Keratinocyte (primary cell): ENCODE measurements around the gene IL15. TPM values are rescaled to one million over a fixed set of nuclear protein-coding genes. Genes with fewer than 3 reads are reported as not detected.
"Not testable (repeated sequence)": the region's sequence is repeated elsewhere in the genome, so short reads cannot be mapped to it uniquely, and the experiment has no call there.

Source experiments
- DNase-seq: peaks from one replicate; pipeline ENCODE4 v3.0.0-alpha.2; 2011; ENCODE audit warnings: low read depth, missing footprints, low spot score
- FAIRE-seq: peaks from 2 replicates; lab custom pipeline; 2011; peaks lifted over from hg19 to GRCh38; lab: Jason Lieb, UNC
- H2AFZ ChIP-seq: 2 replicates; pipeline ENCODE4 v1.6.0; 2012; ENCODE audit warnings: low read length, control low read depth, inconsistent platforms; ENCODE audit not compliant: control insufficient read depth
- H3K27ac ChIP-seq: 2 replicates; pipeline ENCODE4 v1.5.1; 2011; ENCODE audit warnings: low read length; ENCODE audit not compliant: control insufficient read depth, insufficient read depth
- H3K27me3 ChIP-seq: 3 replicates; pipeline ENCODE4 v1.6.0; 2011; ENCODE audit warnings: low read length; ENCODE audit not compliant: control insufficient read depth, insufficient read depth; ENCODE audit errors: extremely low read depth
- H3K36me3 ChIP-seq, 2 experiments: 2 replicates in 1 of 2; 3 replicates in 1 of 2; pipeline ENCODE4 v1.5.1; 2011; ENCODE audit warnings: low read length in 2 of 2, mild to moderate bottlenecking in 1 of 2; ENCODE audit not compliant: control insufficient read depth in 2 of 2, insufficient read depth in 2 of 2; ENCODE audit errors: extremely low read depth in 1 of 2
- H3K4me1 ChIP-seq: 3 replicates; pipeline ENCODE4 v1.5.1; 2011; ENCODE audit warnings: low read length; ENCODE audit not compliant: control insufficient read depth, insufficient read depth; ENCODE audit errors: extremely low read depth
- H3K4me2 ChIP-seq: 3 replicates; pipeline ENCODE4 v1.6.0; 2011; ENCODE audit warnings: low read depth, low read length; ENCODE audit not compliant: control insufficient read depth, insufficient read depth; ENCODE audit errors: extremely low read depth
- H3K4me3 ChIP-seq, 3 experiments: fragments of 200-600 bp in 1 of 3; sonication (generic) in 1 of 3; 2 replicates in 2 of 3; 3 replicates in 1 of 3; pipeline ENCODE4 v1.5.1; 2011 to 2016; ENCODE audit warnings: low read length in 3 of 3, mild to moderate bottlenecking in 3 of 3, control low read depth in 2 of 3, inconsistent platforms in 1 of 3, low read depth in 1 of 3, mixed read lengths in 1 of 3, mixed run types in 1 of 3, moderate library complexity in 1 of 3; ENCODE audit not compliant: control insufficient read depth in 2 of 3, insufficient read depth in 2 of 3; ENCODE audit errors: extremely low read depth in 1 of 3
- H3K79me2 ChIP-seq: 2 replicates; pipeline ENCODE4 v1.6.0; 2012; ENCODE audit warnings: low read length; ENCODE audit not compliant: control insufficient read depth, insufficient read depth
- H3K9ac ChIP-seq: 3 replicates; pipeline ENCODE4 v1.6.0; 2011; ENCODE audit warnings: low read length; ENCODE audit not compliant: control insufficient read depth, insufficient read depth; ENCODE audit errors: extremely low read depth
- H3K9me1 ChIP-seq: 3 replicates; pipeline ENCODE4 v1.6.0; 2011; ENCODE audit warnings: low read length; ENCODE audit not compliant: control insufficient read depth, insufficient read depth; ENCODE audit errors: extremely low read depth
- H3K9me3 ChIP-seq: 2 replicates; pipeline ENCODE4 v1.5.1; 2012; ENCODE audit warnings: low read depth, low read length; ENCODE audit not compliant: control insufficient read depth
- H4K20me1 ChIP-seq: 3 replicates; pipeline ENCODE4 v1.6.0; 2011; ENCODE audit warnings: low read length; ENCODE audit not compliant: control insufficient read depth, insufficient read depth; ENCODE audit errors: extremely low read depth
- CTCF ChIP-seq, 3 experiments: IDR thresholded peaks in 1 of 3; conservative IDR thresholded peaks in 1 of 3; optimal IDR thresholded peaks in 1 of 3; 2 replicates in 2 of 3; 3 replicates in 1 of 3; pipeline versions ENCODE3 to v1.5.1; 2011; ENCODE audit warnings: low read length in 3 of 3, mild to moderate bottlenecking in 3 of 3, moderate library complexity in 2 of 3, control low read depth in 1 of 3, inconsistent platforms in 1 of 3; ENCODE audit not compliant: insufficient read depth in 2 of 3; ENCODE audit errors: extremely low read depth in 1 of 3
- EZH2 ChIP-seq: IDR thresholded peaks from one replicate; pipeline ENCODE4 v1.6.1; 2012; ENCODE audit warnings: inconsistent platforms, mild to moderate bottlenecking, low read length, moderate library complexity
- dilution Hi-C: fragments of 300-500 bp; cut with MboI; formaldehyde crosslinking; loops from one replicate; pipeline ENCODE4 v1.7.0; 2020; ENCODE audit warnings: low sequenced_read_pairs; ENCODE audit not compliant: extremely low pct_ligation_motif_present
- polyA plus RNA-seq, 5 experiments: library from polyadenylated mRNA; depleted of rRNA in 3 of 5; stranded (reverse) in 3 of 5; stranded (forward) in 1 of 5; unstranded in 1 of 5; fragments of >200 nt; gene quantifications; 1 replicate in 1 of 5; 2 replicates in 3 of 5; 3 replicates in 1 of 5; pipeline versions ENCODE4 v1.2.1 to v1.2.3, GENCODE V29; 2011 to 2012; ENCODE audit warnings: missing spikeins in 2 of 5, low read depth in 1 of 5, low replicate concordance in 1 of 5

IL15 gene
- polyA plus RNA-seq, 1 donor (not counting 4 experiments of a cell fraction or from before 2014, with no cell fraction given): 1.4 TPM

- Histone ChIP-seq H3K36me3 (no peaks in the 10 kb centered on the region), H3K4me3 (no peak overlapping the region), H3K4me2 (no peak overlapping the region), H3K27ac (no peak overlapping the region), H3K79me2 (no peaks in the 10 kb centered on the region), H3K27me3 (no peaks in the 10 kb centered on the region), H3K9me3 (no peaks in the 10 kb centered on the region), H2AFZ (no peak overlapping the region), H3K4me1 (no peaks in the 10 kb centered on the region), H3K9ac (no peak overlapping the region), H4K20me1 (no peaks in the 10 kb centered on the region), H3K9me1 (no peaks in the 10 kb centered on the region)
- dilution Hi-C loops: no loop called here
- DNase-seq: no peak
- no peak for FAIRE-seq
- TF ChIP-seq CTCF (optimal IDR thresholded peaks at IDR 0.05 in 1 of 3, IDR thresholded peaks at IDR 0.05 in 1 of 3, conservative IDR thresholded peaks at IDR 0.05 in 1 of 3; ENCODE audit: extremely low read depth in 1 of 3, insufficient read depth in 2 of 3, low read length in 3 of 3): no peak
- TF ChIP-seq EZH2: no peak
Observed at GRCh38 chr4:141746026-141746425, 109.6 kb downstream of the IL15 start.

- H3K9me1 ChIP-seq, H3K27me3 ChIP-seq, H3K27ac ChIP-seq, H2AFZ ChIP-seq, H3K4me2 ChIP-seq, H3K79me2 ChIP-seq, dilution Hi-C loops, H3K9ac ChIP-seq, H4K20me1 ChIP-seq, H3K4me3 ChIP-seq, H3K4me1 ChIP-seq, H3K9me3 ChIP-seq, DNase-seq, H3K36me3 ChIP-seq, FAIRE-seq: not testable (repeated sequence)
Observed at GRCh38 chr4:141751806-141752205, 115.4 kb downstream of the IL15 start.

GRCh38 chr4:141757287-141757686 is 120.9 kb downstream of the IL15 start:
- no peak overlapping the region for H3K4me3 ChIP-seq
- H3K9ac ChIP-seq: no peak overlapping the region
- FAIRE-seq: no peak
- H3K9me3 ChIP-seq: no peaks in the 10 kb centered on the region
- no peak overlapping the region for H3K27ac ChIP-seq
- no peak for TF ChIP-seq CTCF (optimal IDR thresholded peaks at IDR 0.05 in 1 of 3, IDR thresholded peaks at IDR 0.05 in 1 of 3, conservative IDR thresholded peaks at IDR 0.05 in 1 of 3; ENCODE audit: extremely low read depth in 1 of 3, insufficient read depth in 2 of 3, low read length in 3 of 3)
- no peak for TF ChIP-seq EZH2
- no peak overlapping the region for H2AFZ ChIP-seq
- no peaks in the 10 kb centered on the region for H4K20me1 ChIP-seq
- no peaks in the 10 kb centered on the region for H3K36me3 ChIP-seq
- H3K27me3 ChIP-seq: no peaks in the 10 kb centered on the region
- DNase-seq: no peak
- dilution Hi-C loops: no loop called here
- no peak overlapping the region for H3K4me2 ChIP-seq
- no peaks in the 10 kb centered on the region for H3K9me1 ChIP-seq
- no peaks in the 10 kb centered on the region for H3K79me2 ChIP-seq
- H3K4me1 ChIP-seq: no peaks in the 10 kb centered on the region
